ENCODE data around the gene LPAR1.

LPAR1 gene

DNA sequence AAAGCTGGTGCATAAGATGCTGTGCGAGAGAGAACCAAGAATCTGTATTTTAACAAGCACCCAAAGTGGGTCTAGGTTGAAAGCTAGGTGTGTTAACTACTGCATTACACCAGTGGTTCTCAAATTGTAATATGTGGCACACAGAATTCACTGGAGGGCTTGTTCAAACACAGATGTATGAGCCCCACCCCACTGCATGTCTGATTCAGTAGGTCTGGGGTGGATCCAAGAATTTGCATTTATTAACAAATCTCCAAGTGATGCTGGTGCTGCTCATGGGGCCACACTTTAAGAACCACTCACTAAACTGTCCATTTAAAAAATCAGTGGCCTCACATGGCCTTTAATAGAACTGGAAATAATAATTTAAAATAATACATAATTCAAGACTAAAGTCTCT is 40.4 kb downstream of the LPAR1 start:
- no peak for DNase-seq

GRCh38 chr9:110996436-110997220 is 41.6 kb downstream of the LPAR1 start:
- DNase-seq = no peak

- DNase-seq = no peak
Measured at GRCh38 chr9:110995420-110996340, 42.6 kb downstream of the LPAR1 start.

GRCh38 chr9:110994771-110995241 is 43.5 kb downstream of the LPAR1 start:
- peak in 1 of 2 donors; percentile 21 for DNase-seq

GRCh38 chr9:110990481-110990880 is 47.8 kb downstream of the LPAR1 start:
- no peak for DNase-seq

- DNase-seq = no peak
Measured at GRCh38 chr9:110986529-110986928, 51.7 kb downstream of the LPAR1 start.

DNA sequence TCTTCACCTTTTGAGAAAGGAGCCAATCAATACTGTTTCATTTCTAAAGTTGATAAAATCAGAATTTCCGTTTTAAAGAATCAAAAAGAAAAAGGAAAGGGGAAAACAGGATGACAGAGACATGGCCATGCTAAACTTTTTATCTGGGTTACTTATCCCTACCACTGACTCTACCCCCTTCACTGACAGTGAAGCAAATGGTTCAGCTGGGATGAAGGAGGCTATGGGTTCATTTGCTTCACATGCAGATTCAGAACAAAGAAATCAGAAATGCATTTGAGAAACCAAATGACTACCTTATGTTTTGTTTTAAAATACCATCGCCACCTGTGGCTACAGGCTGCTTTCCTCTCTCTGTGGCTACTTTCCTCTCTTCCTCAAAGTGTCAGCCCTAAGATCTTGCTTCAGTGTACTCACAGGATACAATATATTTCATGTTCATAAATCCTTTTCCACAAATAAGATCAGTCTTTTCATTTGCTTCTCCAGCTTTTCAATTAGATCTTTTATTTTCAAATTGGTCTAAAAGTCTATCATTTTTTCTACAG is 53.3 kb downstream of the LPAR1 start:
- no peak for DNase-seq

- DNase-seq = no peak
Measured at GRCh38 chr9:110980261-110980660, 58.0 kb downstream of the LPAR1 start.

- no peak for DNase-seq
Measured at GRCh38 chr9:110979636-110980035, 58.6 kb downstream of the LPAR1 start.

DNA sequence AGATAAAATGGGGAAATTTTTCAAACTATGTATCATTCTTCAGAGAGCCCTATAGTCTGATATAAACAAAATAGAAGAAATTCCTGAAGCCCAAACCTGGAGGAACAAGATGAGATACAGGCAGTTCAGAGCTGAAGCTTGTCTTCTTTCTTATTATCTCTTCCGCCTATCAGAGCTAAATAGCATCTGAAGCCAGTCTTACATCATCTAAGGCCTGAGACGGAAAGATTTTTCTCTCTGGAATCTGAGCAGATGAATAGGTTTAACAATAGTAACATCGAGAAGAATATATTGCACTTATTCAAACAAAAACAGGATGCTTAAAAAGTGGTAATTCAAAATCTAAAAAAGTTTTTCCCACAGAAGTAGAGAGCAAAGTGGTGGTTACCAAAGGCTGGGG is 59.8 kb downstream of the LPAR1 start:
- DNase-seq = no peak

GRCh38 chr9:110977259-110977709 is 61.0 kb downstream of the LPAR1 start:
- no peak for DNase-seq

GRCh38 chr9:110975969-110976368 is 62.3 kb downstream of the LPAR1 start:
- no peak for DNase-seq

DNA sequence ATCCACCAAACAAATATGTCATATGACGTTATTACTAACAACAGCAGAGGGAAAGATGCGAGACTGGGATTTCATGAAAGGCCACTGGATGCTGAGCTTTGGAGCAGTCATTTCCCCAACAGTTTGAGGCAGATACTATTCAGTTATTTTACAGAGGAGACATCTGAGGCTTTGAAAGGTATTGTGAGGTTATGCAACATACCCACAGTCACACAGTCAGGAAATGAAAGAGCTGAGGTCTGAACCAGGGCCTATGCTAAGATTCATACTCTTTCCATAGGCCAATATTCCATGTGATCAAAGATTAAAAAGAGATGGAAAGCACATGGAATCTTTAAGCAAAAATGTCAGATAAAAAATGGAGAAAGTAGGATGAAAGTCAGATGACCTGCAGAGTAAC is 63.0 kb downstream of the LPAR1 start:
- no peak for DNase-seq

DNA sequence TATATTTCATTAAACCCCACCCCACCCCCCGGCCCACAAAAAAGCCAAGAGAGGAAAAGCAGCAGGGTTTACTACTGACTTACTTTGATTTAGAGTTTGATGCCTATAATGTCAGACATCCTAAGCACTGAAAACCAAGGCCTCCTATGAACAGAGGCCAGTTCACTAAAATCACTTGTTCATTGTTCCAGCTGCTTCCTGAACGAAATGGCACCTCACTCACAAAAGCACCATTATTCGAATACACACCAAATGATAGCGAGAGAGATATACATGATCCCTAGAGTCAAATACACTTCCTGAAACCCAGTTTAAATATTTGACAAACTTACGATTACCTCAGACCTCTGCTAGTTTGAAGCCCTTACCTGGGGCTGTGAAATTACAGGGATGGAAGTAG is 66.6 kb downstream of the LPAR1 start:
- DNase-seq = no peak

DNA sequence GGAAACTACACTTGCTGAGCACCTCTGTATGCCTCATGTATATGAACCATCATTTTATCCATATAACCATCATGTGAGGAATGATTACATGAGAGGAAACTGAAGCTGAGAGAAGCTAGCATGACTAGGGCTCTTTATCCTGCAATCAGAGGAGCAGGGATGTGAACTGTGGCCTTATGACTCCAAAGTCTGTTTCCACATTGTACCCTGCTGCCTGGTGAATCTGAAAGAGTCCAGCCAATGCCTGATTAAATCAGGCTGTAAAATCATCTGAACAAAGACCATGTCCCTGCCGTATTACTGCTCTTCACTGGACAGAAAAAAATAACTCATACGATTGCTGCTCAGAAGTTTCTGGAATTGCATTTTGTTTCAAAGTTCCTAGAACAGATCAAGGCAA is 67.0 kb downstream of the LPAR1 start:
- no peak for DNase-seq

DNA sequence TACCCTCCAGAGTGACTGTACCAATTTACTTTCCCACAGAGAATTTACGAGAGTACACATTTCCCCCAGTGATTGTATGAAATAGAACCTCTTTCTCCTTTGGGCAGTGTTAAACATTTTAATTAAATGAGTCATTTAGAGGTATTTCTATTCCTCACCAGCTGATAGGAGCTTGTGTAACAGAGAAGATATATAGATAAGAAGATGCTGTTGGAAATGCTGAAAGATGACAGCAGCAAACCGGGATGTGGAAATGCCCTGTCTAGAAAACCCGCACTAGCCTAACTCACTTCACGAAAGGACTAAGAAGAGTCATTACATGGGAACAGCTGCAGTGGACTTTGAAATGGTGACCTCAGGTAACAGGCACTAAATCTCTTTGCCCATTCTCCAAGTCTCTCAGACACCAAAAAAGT is 68.3 kb downstream of the LPAR1 start:
- DNase-seq = no peak

- no peak for DNase-seq
Measured at GRCh38 chr9:110968096-110968495, 70.2 kb downstream of the LPAR1 start.

DNA sequence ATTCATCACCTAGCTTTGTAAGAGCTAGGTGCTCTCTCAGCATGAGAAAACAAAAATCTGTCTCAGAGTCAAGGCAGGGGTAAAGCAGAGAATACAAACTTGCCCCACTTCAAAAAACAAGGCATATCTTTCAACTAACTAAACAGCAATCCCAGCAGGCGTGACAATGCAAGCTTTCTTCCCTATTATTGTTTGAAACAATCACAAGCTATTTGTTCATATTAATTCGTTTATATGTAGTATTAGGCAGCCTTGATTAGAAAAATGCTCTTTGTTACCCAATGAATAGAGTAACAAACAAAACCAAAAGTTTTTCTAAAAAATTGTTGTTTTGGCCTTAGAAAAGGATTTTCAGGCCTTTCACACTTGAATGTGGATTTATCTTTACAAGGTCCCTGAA is 71.1 kb downstream of the LPAR1 start:
- DNase-seq = peak; percentile 34 to 71

GRCh38 chr9:110960288-110960687 is 78.0 kb downstream of the LPAR1 start:
- no peak for DNase-seq

DNA sequence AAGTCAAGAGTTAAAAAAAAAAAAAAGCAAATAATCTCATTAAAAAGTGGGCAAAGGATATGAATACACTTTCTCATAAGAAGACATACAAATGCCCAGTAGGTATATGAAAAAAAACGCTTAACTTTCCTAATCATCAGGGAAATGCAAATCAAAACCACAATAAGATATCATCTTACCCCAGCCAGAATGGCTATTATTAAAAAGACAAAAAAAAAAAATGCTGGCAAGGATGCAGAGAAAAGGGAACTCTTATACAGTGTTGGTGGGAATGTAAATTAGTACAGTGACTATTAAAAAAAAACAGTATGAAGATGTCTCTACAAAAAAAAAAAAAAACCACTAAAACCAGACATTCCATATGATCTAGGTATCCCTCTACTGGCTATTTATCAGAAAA is 79.4 kb downstream of the LPAR1 start:
- no peak for DNase-seq

- DNase-seq = no peak
Measured at GRCh38 chr9:110954822-110955291, 83.4 kb downstream of the LPAR1 start.

GRCh38 chr9:110952540-110952859 is 85.8 kb downstream of the LPAR1 start:
- DNase-seq = no peak

DNA sequence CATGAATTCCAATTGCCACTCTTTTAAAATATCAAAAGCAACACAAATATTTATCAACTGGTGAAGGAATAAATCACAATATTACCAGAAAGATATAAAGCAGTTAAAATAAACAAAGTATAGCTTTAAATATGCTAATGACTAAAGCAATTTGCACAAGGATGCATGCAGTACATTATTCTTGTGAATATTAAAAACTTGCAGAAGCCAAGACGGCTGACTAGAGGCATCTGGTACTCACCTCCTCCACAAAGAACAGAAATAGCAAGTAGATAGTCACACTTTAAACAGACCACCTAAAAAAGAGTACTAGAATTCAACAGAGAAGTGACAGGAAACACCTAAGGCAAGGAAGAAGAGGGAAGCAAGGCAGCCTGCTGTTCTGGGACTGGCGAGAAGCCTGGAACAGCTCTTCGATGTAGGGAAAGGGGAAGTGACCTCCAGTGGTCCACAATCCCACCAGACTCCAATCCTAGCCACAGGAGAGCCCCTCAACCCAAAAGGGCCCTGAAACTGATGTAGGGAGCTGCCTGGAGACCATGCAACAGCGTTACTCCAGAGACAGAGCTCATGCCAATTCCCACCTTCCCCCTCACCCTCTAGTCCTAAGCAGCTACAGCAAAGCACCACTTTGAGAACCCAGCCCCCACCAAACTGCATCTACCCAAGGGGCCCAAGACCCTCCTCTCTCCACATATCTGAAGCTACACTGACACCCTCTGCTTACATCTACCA is 86.3 kb downstream of the LPAR1 start:
- no peak for DNase-seq

Measured in hippocampal formation (tissue), 2 donors.